ENCODE measurements around the gene NFAM1.

The NFAM1 gene

GRCh38 chr22:42387631-42388030 lies 44.6 kb downstream of the NFAM1 start:
- H3K36me3 Mint-ChIP-seq (ENCODE audit: low read depth): no peaks in the 10 kb centered on the region
- H3K4me3 Mint-ChIP-seq: no peak overlapping the region
- no peaks in the 10 kb centered on the region for H3K9me3 Mint-ChIP-seq
- no peak for DNase-seq
- no peak for ATAC-seq
- no peaks in the 10 kb centered on the region for H3K4me1 Mint-ChIP-seq
- no peak overlapping the region for H3K27ac Mint-ChIP-seq
- H3K27me3 Mint-ChIP-seq: peaks cover 7% of the 10 kb centered on the region

- Mint-ChIP-seq H3K4me3 (no peak overlapping the region), H3K4me1 (no peaks in the 10 kb centered on the region), H3K27me3 (no peaks in the 10 kb centered on the region), H3K36me3 (ENCODE audit: low read depth) (no peaks in the 10 kb centered on the region), H3K9me3 (no peaks in the 10 kb centered on the region), H3K27ac (no peak overlapping the region)
- ATAC-seq (no peak), DNase-seq (no peak)
Measured at GRCh38 chr22:42385696-42386095, 46.5 kb downstream of the NFAM1 start.

GRCh38 chr22:42384506-42384905 lies 47.7 kb downstream of the NFAM1 start:
- Mint-ChIP-seq H3K9me3 (no peaks in the 10 kb centered on the region), H3K4me1 (no peaks in the 10 kb centered on the region), H3K27me3 (no peaks in the 10 kb centered on the region), H3K4me3 (no peak overlapping the region), H3K36me3 (ENCODE audit: low read depth) (no peaks in the 10 kb centered on the region), H3K27ac (no peak overlapping the region)
- no peak for DNase-seq
- ATAC-seq: no peak

GRCh38 chr22:42383851-42384417 lies 48.3 kb downstream of the NFAM1 start:
- Mint-ChIP-seq H3K27ac (no peak overlapping the region), H3K36me3 (ENCODE audit: low read depth) (no peaks in the 10 kb centered on the region), H3K4me1 (no peaks in the 10 kb centered on the region), H3K9me3 (no peaks in the 10 kb centered on the region), H3K27me3 (no peaks in the 10 kb centered on the region), H3K4me3 (no peak overlapping the region)
- ATAC-seq (no peak), DNase-seq (no peak)

- H3K27me3 Mint-ChIP-seq: no peaks in the 10 kb centered on the region
Measured at GRCh38 chr22:42383287-42383686, 48.9 kb downstream of the NFAM1 start.

GRCh38 chr22:42380769-42381551 lies 51.2 kb downstream of the NFAM1 start:
- Mint-ChIP-seq H3K27ac (no peak overlapping the region), H3K4me1 (no peaks in the 10 kb centered on the region), H3K36me3 (ENCODE audit: low read depth) (no peaks in the 10 kb centered on the region), H3K4me3 (no peak overlapping the region), H3K9me3 (no peaks in the 10 kb centered on the region), H3K27me3 (peaks cover 3% of the 10 kb centered on the region)
- no peak for ATAC-seq
- DNase-seq: no peak

More at GRCh38 chr22:42383287-42383686, 48.9 kb downstream of the NFAM1 start:
- ATAC-seq: no peak
- no peak overlapping the region for H3K27ac Mint-ChIP-seq
- DNase-seq: no peak
- no peaks in the 10 kb centered on the region for H3K9me3 Mint-ChIP-seq
- H3K36me3 Mint-ChIP-seq (ENCODE audit: low read depth): no peaks in the 10 kb centered on the region
- H3K4me1 Mint-ChIP-seq: no peaks in the 10 kb centered on the region
- H3K4me3 Mint-ChIP-seq: no peak overlapping the region

- no peak for DNase-seq
- Mint-ChIP-seq H3K27ac (no peak overlapping the region), H3K36me3 (ENCODE audit: low read depth) (no peaks in the 10 kb centered on the region), H3K27me3 (peaks cover 3% of the 10 kb centered on the region), H3K4me1 (peaks cover under 1% of the 10 kb centered on the region), H3K9me3 (no peaks in the 10 kb centered on the region), H3K4me3 (no peak overlapping the region)
- ATAC-seq: no peak
Measured at GRCh38 chr22:42379966-42380537, 52.2 kb downstream of the NFAM1 start.

GRCh38 chr22:42376711-42377554 lies 55.3 kb downstream of the NFAM1 start:
- Mint-ChIP-seq H3K27ac (no peak overlapping the region), H3K36me3 (ENCODE audit: low read depth) (no peaks in the 10 kb centered on the region), H3K9me3 (no peaks in the 10 kb centered on the region), H3K4me3 (no peak overlapping the region), H3K4me1 (peaks cover 4% of the 10 kb centered on the region), H3K27me3 (peaks cover 3% of the 10 kb centered on the region)
- ATAC-seq (no peak), DNase-seq (no peak)

- Mint-ChIP-seq H3K4me3 (no peak overlapping the region), H3K9me3 (no peaks in the 10 kb centered on the region), H3K27me3 (peaks cover 3% of the 10 kb centered on the region), H3K27ac (no peak overlapping the region), H3K4me1 (peaks cover 4% of the 10 kb centered on the region), H3K36me3 (ENCODE audit: low read depth) (no peaks in the 10 kb centered on the region)
- DNase-seq: no peak
- ATAC-seq: no peak
Measured at GRCh38 chr22:42375982-42376381, 56.2 kb downstream of the NFAM1 start.

GRCh38 chr22:42372976-42373375 lies 59.2 kb downstream of the NFAM1 start:
- Mint-ChIP-seq H3K4me1 (peaks cover 17% of the 10 kb centered on the region), H3K27me3 (peaks cover 7% of the 10 kb centered on the region), H3K27ac (no peak overlapping the region), H3K9me3 (no peaks in the 10 kb centered on the region), H3K36me3 (ENCODE audit: low read depth) (no peaks in the 10 kb centered on the region), H3K4me3 (no peak overlapping the region)
- DNase-seq (no peak), ATAC-seq (no peak)

- ATAC-seq (no peak), DNase-seq (no peak)
- Mint-ChIP-seq H3K36me3 (ENCODE audit: low read depth) (no peaks in the 10 kb centered on the region), H3K4me3 (no peak overlapping the region), H3K4me1 (peaks cover 19% of the 10 kb centered on the region), H3K27me3 (peaks cover 16% of the 10 kb centered on the region), H3K27ac (no peak overlapping the region), H3K9me3 (no peaks in the 10 kb centered on the region)
Measured at GRCh38 chr22:42371501-42371900, 60.7 kb downstream of the NFAM1 start.

GRCh38 chr22:42371099-42371498 lies 61.1 kb downstream of the NFAM1 start:
- Mint-ChIP-seq H3K36me3 (ENCODE audit: low read depth) (no peaks in the 10 kb centered on the region), H3K27me3 (peaks cover 17% of the 10 kb centered on the region), H3K9me3 (no peaks in the 10 kb centered on the region), H3K4me3 (no peak overlapping the region), H3K4me1 (peaks cover 19% of the 10 kb centered on the region), H3K27ac (no peak overlapping the region)
- ATAC-seq (no peak), DNase-seq (no peak)

- H3K27me3 Mint-ChIP-seq: peaks cover 31% of the 10 kb centered on the region
- peak overlapping the region; percentile 77 for H3K27ac Mint-ChIP-seq
- H3K9me3 Mint-ChIP-seq: no peaks in the 10 kb centered on the region
- no peaks in the 10 kb centered on the region for H3K36me3 Mint-ChIP-seq (ENCODE audit: low read depth)
- H3K4me3 Mint-ChIP-seq: peak overlapping the region; percentile 91
- ATAC-seq (peak; percentile 98), DNase-seq (peak; percentile 84)
- peaks cover 15% of the 10 kb centered on the region for H3K4me1 Mint-ChIP-seq
Measured at GRCh38 chr22:42369250-42370041, 62.8 kb downstream of the NFAM1 start.

Measured in activated naive CD8-positive, alpha-beta T cell treated with anti-CD3 and anti-CD28 coated beads, Interleukin-2, amount 50 U/mL, for 24 hours (primary cell).